Brain microvascular endothelial cell (primary cell): ENCODE measurements around the gene B4GALNT4.

Experiments
- DNase-seq: peaks from one replicate; pipeline ENCODE4 v3.0.0-alpha.2; 2020
- H3K27ac ChIP-seq: fragments of 250-450 bp; sonication (Bioruptor Pico); 2 replicates; pipeline ENCODE4 v1.5.1; 2020; ENCODE audit warnings: mild to moderate bottlenecking, moderate library complexity
- H3K27me3 ChIP-seq: fragments of 250-450 bp; sonication (Bioruptor Pico); replicated peaks from 2 replicates; pipeline ENCODE4 v1.5.1; 2020; ENCODE audit warnings: mild to moderate bottlenecking
- H3K36me3 ChIP-seq: fragments of 250-450 bp; sonication (Bioruptor Pico); replicated peaks from 2 replicates; pipeline ENCODE4 v1.5.1; 2020; ENCODE audit warnings: mild to moderate bottlenecking
- H3K4me3 ChIP-seq: 2 replicates; pipeline ENCODE4 v1.5.1; 2011; ENCODE audit warnings: low read depth, mild to moderate bottlenecking, control low read depth, low read length, moderate library complexity
- CTCF ChIP-seq: IDR thresholded peaks from 2 replicates; pipeline ENCODE4 v1.5.1; 2011; ENCODE audit warnings: low read depth, mild to moderate bottlenecking, moderate library complexity, low read length, control low read depth, inconsistent platforms; ENCODE audit errors: missing control alignments
- in situ Hi-C: cut with HindIII; loops from 2 replicates; pipeline ENCODE4 v1.10.0; 2017; ENCODE audit warnings: low sequenced_read_pairs, low pct_ligation_motif_present

Gene B4GALNT4

DNA sequence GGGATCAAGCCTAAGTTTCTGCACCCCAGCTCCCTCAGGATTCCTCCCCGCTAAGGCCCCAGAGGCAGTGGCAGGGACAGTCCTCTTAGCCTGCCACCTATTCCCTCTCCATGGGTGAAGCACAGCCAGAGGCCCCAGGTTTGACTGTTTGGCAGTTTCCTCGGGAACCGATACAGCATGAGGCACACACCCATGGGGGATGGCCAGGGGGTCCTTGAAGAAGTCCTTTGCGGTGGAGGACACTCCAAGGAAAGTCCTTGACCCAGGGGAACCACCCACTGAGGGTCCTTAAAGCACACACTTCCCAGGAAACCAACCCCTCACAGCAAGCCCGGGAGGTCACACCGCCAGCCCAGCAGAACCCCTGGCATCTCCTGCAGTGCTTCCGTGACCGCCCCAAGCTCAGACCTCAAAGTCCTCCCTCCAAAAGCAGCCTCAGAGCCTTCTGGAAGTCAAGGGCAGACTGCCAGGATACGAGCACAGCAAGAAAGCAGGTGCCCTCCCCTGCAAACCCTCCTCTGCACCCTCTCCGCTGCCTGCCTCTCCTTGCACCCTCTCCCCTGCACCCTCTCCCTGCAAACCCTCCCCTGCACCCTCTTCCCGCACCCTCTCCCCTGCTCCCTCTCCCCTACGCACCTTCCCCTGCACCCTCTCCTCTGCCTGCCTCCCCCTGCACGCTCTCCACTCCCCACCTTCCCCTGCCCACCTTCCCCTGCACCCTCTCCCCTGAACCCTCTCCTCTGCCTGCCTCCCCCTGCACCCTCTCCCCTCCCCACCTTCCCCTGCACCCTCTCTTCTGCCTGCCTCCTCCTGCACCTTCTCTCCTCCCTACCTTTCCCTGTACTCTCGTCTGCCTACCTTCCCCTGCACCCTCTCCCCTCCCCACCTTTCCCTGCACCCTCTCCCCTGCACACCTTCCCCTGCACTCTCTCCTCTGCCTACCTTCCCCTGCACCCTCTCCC, 44.1 kb downstream of the B4GALNT4 start:
- Histone ChIP-seq H3K4me3 (no peak overlapping the region), H3K36me3 (no peaks in the 10 kb centered on the region), H3K27ac (no peak overlapping the region), H3K27me3 (no peaks in the 10 kb centered on the region)
- in situ Hi-C loops: no loop called here
- TF ChIP-seq CTCF: no peak
- DNase-seq: no peak

DNA sequence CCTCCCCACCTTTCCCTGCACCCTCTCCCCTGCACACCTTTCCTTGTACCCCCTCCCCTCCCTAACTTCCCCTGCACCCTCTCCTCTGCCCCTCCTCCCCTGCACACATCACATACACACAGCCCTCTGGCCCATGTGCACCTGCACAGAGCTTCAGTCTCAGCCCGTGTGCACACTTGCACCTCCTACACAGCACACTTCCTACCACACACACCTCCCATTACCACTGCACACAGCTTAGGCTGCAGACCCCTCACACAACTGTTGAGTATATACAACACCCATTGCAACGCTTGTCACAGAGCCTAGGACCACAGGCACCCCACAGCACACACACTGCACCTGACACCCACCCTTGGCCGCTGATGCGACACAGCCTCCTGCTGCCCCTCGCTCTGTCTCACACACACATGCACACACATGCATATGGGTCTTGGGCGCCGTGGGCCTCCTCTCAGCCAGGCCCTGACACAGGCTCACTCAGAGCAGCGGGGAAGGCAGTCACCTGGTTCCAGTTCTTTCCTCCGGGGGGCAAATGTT, 45.1 kb downstream of the B4GALNT4 start:
- in situ Hi-C loops: no loop called here
- Histone ChIP-seq H3K4me3 (no peak overlapping the region), H3K36me3 (no peaks in the 10 kb centered on the region), H3K27me3 (no peaks in the 10 kb centered on the region), H3K27ac (no peak overlapping the region)
- DNase-seq: no peak
- no peak for TF ChIP-seq CTCF

GRCh38 chr11:415640-416041, 46.3 kb downstream of the B4GALNT4 start:
- in situ Hi-C loops: no loop called here
- Histone ChIP-seq H3K27ac (no peak overlapping the region), H3K4me3 (no peak overlapping the region), H3K36me3 (no peaks in the 10 kb centered on the region), H3K27me3 (no peaks in the 10 kb centered on the region)
- no peak for TF ChIP-seq CTCF
- DNase-seq: no peak

- TF ChIP-seq CTCF: no peak
- Histone ChIP-seq H3K27ac (no peak overlapping the region), H3K36me3 (no peaks in the 10 kb centered on the region), H3K4me3 (peak overlapping the region; percentile 33), H3K27me3 (no peaks in the 10 kb centered on the region)
- no peak for DNase-seq
- in situ Hi-C loops: no loop called here
These were observed 46.9 kb downstream of the B4GALNT4 start for GRCh38 chr11:416051-416756.

DNA sequence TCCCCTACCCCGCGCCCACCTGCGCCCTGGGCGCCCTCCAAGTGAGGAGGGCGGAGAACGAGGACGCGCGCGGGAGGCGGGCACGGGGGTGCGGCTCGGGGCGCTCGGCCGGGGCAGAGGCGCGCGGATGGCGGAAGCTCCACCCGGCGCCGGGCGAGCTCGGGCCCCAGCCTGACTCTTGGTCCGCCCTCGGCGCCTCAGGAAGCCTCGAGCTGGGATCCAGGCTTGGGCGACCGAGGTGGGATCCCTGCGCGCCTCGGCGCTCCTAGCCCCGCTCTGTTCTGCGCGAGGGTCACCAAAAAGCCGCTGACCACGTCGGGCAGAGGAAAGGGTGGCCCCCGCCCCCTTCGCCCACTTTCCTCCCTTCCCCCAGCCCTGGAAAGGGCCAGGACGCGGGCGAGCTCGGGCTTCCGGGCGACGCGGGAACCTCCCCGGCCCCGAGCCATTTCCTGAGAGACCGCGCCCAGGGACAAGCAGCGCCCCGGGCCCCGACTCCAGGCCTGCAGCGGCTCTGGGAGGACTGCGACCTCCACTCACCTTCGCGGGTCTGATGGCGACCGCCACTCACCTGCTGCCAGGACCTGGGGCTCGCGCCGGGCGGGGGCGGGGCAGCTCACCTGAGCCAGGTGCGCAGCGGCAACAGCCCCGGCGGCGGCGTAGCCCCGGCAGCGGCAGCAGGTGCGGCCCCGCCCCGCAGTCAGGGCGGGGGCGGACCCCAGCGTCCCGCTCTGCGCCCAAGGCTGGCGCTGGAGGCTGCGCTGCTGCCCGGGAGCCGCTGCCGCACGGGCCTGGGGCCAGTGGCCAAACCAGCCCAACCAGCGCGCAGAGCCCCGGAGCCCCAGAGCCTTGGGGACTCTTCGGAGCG, 47.7 kb downstream of the B4GALNT4 start:
- Histone ChIP-seq H3K27me3 (no peaks in the 10 kb centered on the region), H3K36me3 (no peaks in the 10 kb centered on the region), H3K4me3 (peak overlapping the region; percentile 46), H3K27ac (no peak overlapping the region)
- no peak for DNase-seq
- no peak for TF ChIP-seq CTCF
- in situ Hi-C loops: no loop called here
